Activated gamma-delta T cell (primary cell): ENCODE results near the gene SDF2L1.
"Not testable (repeated sequence)": the region's sequence is repeated elsewhere in the genome, so short reads cannot be mapped to it uniquely, and the experiment has no call there.

Experiments
- DNase-seq: peaks from one replicate; lab custom pipeline; 2025; lab: John Stamatoyannopoulos, UW

Gene SDF2L1

GRCh38 chr22:21636629-21637218 lies 5.4 kb upstream of the SDF2L1 start:
- no peak for DNase-seq

- DNase-seq, result not testable (repeated sequence)
Measured at GRCh38 chr22:21637450-21637849, 4.7 kb upstream of the SDF2L1 start.

- DNase-seq, result no peak
Measured at GRCh38 chr22:21639359-21639758, 2.7 kb upstream of the SDF2L1 start.

- no peak for DNase-seq
Measured at GRCh38 chr22:21640810-21641209, 1.3 kb upstream of the SDF2L1 start.

GRCh38 chr22:21641417-21641788 lies 699 bp upstream of the SDF2L1 start:
- DNase-seq, result no peak

GRCh38 chr22:21642584-21643448 lies 714 bp downstream of the SDF2L1 start:
- DNase-seq, result no peak

- no peak for DNase-seq
Measured at GRCh38 chr22:21643533-21644357, 1.6 kb downstream of the SDF2L1 start.

- not testable (repeated sequence) for DNase-seq
Measured at GRCh38 chr22:21645513-21645912, 3.4 kb downstream of the SDF2L1 start.

- no peak for DNase-seq
Measured at GRCh38 chr22:21646608-21647590, 4.8 kb downstream of the SDF2L1 start.

- no peak for DNase-seq
Measured at GRCh38 chr22:21650280-21650679, 8.2 kb downstream of the SDF2L1 start.

GRCh38 chr22:21650823-21651520 lies 8.9 kb downstream of the SDF2L1 start:
- DNase-seq, result no peak

GRCh38 chr22:21651521-21652009 lies 9.5 kb downstream of the SDF2L1 start:
- DNase-seq, result no peak

GRCh38 chr22:21652010-21652546 lies 10.0 kb downstream of the SDF2L1 start:
- DNase-seq, result peak; percentile 72

- DNase-seq, result no peak
Measured at GRCh38 chr22:21652547-21653545, 10.7 kb downstream of the SDF2L1 start.

- no peak for DNase-seq
Measured at GRCh38 chr22:21657020-21657359, 14.9 kb downstream of the SDF2L1 start.

GRCh38 chr22:21657360-21658032 lies 15.4 kb downstream of the SDF2L1 start:
- DNase-seq, result peak; percentile 78

- no peak for DNase-seq
Measured at GRCh38 chr22:21659864-21660525, 17.9 kb downstream of the SDF2L1 start.

GRCh38 chr22:21660904-21661303 lies 18.8 kb downstream of the SDF2L1 start:
- no peak for DNase-seq
